Activated T-cell treated with anti-CD3 and anti-CD28 coated beads, Interleukin-2, amount 50 U/mL, for 72 hours (primary cell): ENCODE results near the gene ARHGAP44. TPM values are rescaled to one million over a fixed set of nuclear protein-coding genes. Genes with fewer than 3 reads are reported as not detected.

ENCODE experiments used
- ATAC-seq, 2 donors: fragments of 150-1000 bp; cut with Tn5 transposase; replicated peaks in 1 of 2; 2 replicates each; pipeline ENCODE4 v1.10.0; 2021; ENCODE audit warnings: moderate library complexity in 2 of 2, mild to moderate bottlenecking in 1 of 2
- DNase-seq, 2 donors: peaks; one replicate each; pipeline ENCODE4 v3.0.0; 2021 to 2022; ENCODE audit warnings: mixed read lengths in 1 of 2
- H3K27ac Mint-ChIP-seq: one replicate; pipeline ENCODE4 v1.8.0; 2022; ENCODE audit warnings: mild to moderate bottlenecking, moderate library complexity, mixed read lengths
- H3K27me3 Mint-ChIP-seq: one replicate; pipeline ENCODE4 v1.8.0; 2022; ENCODE audit warnings: low read depth, mixed read lengths
- H3K36me3 Mint-ChIP-seq, 2 donors: one replicate each; pipeline ENCODE4 v1.8.0; 2022; ENCODE audit warnings: mixed read lengths in 2 of 2, mild to moderate bottlenecking in 1 of 2; ENCODE audit not compliant: insufficient read depth in 2 of 2
- H3K4me1 Mint-ChIP-seq: one replicate; pipeline ENCODE4 v1.8.0; 2022; ENCODE audit warnings: low read depth, mixed read lengths
- H3K4me3 Mint-ChIP-seq, 2 donors: one replicate each; pipeline ENCODE4 v1.8.0; 2022; ENCODE audit warnings: mild to moderate bottlenecking in 2 of 2, mixed read lengths in 2 of 2, moderate library complexity in 2 of 2
- H3K9me3 Mint-ChIP-seq, 2 donors: one replicate each; pipeline ENCODE4 v1.8.0; 2022; ENCODE audit warnings: mixed read lengths in 2 of 2
- total RNA-seq, 2 donors: library from RNA; stranded (reverse); gene quantifications; one replicate each; pipeline ENCODE4 v1.2.3, GENCODE V29; 2022

The ARHGAP44 gene
- total RNA-seq, 2 donors from 2014 or later = 0.55 TPM; not detected in 1

DNA sequence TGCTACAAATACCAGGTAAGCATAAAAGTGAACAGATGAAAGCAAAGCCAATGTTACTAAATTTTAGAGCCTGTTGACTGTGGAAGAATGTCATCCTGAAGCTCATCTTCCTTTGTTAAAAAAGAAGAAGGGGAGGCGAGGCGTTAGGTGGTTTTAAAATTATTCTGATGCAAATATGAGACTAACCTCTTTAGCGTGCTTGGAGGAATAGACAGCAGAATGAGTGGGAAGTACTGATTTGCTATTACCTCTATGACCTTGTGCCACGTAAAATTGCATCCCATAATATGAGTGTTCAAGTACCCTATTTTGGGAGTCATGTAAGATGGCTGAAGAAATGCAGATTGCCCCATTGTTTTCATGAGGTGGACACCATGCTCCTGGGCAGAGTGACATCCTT, 132.8 kb downstream of the ARHGAP44 start:
- no peaks in the 10 kb centered on the region for H3K27me3 Mint-ChIP-seq

DNA sequence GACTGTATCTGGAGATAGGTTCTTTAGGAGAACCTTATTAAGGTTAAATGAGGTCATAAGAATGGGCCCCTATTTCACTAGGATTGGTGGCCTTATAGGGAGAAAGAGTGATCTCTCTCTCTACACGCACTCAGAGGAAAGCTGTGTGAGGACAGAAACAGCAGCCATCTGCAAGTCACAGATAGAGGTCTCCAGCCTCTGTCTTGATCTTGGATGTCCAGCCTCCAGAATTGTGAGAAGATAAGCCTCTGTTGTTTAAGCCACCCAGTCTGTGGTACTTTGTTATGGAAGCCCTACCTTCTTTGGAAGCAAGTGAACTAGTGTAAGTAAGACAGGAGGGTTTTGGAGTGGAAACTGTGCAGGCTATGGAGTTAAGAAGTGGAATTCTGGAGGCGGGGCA, 135.3 kb downstream of the ARHGAP44 start:
- no peak for ATAC-seq
- Mint-ChIP-seq H3K27ac (no peak overlapping the region), H3K27me3 (no peaks in the 10 kb centered on the region), H3K4me3 (no peak overlapping the region), H3K36me3 (no peaks in the 10 kb centered on the region), H3K9me3 (peaks cover 0 to 2% of the 10 kb centered on the region in 2 donors), H3K4me1 (no peaks in the 10 kb centered on the region)
- no peak for DNase-seq

More for the DNA sequence above, 132.8 kb downstream of the ARHGAP44 start:
- Mint-ChIP-seq H3K4me3 (no peak overlapping the region), H3K36me3 (no peaks in the 10 kb centered on the region), H3K9me3 (peaks cover 0 to 2% of the 10 kb centered on the region in 2 donors), H3K4me1 (no peaks in the 10 kb centered on the region), H3K27ac (no peak overlapping the region)
- no peak for ATAC-seq
- no peak for DNase-seq

DNA sequence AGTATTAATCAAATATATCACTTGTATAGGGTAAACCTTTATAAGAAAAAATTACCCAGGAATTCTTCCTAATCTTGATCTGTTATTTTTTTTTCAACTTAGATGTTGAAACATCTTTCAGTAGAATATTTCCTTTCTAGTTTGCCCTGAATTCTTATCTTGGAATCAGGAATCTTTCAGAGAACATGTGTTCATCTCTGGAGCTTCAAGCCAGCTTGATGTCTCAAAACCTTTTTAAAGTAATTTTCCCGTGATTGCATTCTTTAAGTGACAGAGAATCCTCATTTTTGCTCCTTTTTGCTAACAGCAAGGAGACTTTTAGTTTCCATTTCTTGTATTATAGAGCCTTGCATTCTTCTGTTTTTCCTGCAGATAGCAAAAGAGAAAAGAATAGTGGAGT, 137.7 kb downstream of the ARHGAP44 start:
- Mint-ChIP-seq H3K27me3 (no peaks in the 10 kb centered on the region), H3K4me1 (no peaks in the 10 kb centered on the region), H3K4me3 (no peak overlapping the region), H3K9me3 (peaks cover 0 to 2% of the 10 kb centered on the region in 2 donors), H3K27ac (no peak overlapping the region), H3K36me3 (no peaks in the 10 kb centered on the region)
- DNase-seq (no peak), ATAC-seq (no peak)

DNA sequence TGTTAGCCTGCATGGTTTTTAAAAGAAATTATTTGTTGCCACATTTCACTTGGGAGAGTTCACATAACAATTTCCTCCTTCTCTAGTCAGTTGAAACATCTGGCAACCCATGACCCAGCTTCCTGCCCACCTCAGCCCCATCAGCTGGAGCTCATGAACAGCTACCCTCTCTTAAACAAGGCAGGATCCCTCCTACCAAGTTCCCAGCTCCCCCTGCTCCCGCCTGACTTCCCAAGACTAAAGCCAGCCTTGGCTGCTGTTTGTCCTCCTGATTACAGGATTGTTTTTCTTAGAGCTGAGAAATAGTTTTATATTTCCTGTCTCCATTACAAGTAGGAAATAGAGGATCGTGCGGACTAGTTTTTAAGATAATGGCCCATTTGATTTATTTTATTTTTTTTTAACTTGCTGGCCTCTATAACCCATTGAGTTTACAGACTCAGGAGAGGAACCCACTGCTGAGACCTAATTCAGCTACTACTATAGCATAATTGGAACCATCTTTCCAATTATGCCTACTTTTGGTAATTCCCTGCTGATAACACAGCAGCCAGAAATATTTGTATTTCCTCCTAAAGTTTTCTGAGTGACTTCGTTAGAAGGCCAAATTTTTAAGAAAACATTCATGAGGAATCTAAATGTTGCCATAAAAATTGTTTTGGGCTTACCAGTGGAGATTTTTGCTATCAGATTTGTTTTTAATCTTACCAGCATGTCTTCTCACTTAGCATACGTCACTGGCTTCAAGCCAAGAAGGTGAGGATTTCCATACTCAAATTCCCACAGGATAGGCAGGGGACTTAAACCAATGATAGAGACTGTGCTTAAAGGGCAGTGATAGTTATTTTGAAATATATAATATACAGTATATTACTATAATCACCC, 138.5 kb downstream of the ARHGAP44 start:
- H3K4me1 Mint-ChIP-seq = no peaks in the 10 kb centered on the region
- DNase-seq (no peak), ATAC-seq (no peak)
- H3K4me3 Mint-ChIP-seq = no peak overlapping the region
- no peaks in the 10 kb centered on the region for H3K27me3 Mint-ChIP-seq
- H3K27ac Mint-ChIP-seq = no peak overlapping the region
- H3K36me3 Mint-ChIP-seq = no peaks in the 10 kb centered on the region
- peaks cover 0 to 2% of the 10 kb centered on the region in 2 donors for H3K9me3 Mint-ChIP-seq

GRCh38 chr17:12928736-12929135, 139.4 kb downstream of the ARHGAP44 start:
- DNase-seq (no peak), ATAC-seq (no peak)
- H3K27me3 Mint-ChIP-seq = no peaks in the 10 kb centered on the region
- no peaks in the 10 kb centered on the region for H3K4me1 Mint-ChIP-seq
- H3K27ac Mint-ChIP-seq = no peak overlapping the region
- H3K9me3 Mint-ChIP-seq = peaks cover 0 to 2% of the 10 kb centered on the region in 2 donors
- H3K36me3 Mint-ChIP-seq = no peaks in the 10 kb centered on the region
- H3K4me3 Mint-ChIP-seq = no peak overlapping the region

GRCh38 chr17:12936501-12936900, 147.2 kb downstream of the ARHGAP44 start:
- Mint-ChIP-seq H3K36me3 (no peaks in the 10 kb centered on the region), H3K4me1 (no peaks in the 10 kb centered on the region), H3K27ac (no peak overlapping the region)

DNA sequence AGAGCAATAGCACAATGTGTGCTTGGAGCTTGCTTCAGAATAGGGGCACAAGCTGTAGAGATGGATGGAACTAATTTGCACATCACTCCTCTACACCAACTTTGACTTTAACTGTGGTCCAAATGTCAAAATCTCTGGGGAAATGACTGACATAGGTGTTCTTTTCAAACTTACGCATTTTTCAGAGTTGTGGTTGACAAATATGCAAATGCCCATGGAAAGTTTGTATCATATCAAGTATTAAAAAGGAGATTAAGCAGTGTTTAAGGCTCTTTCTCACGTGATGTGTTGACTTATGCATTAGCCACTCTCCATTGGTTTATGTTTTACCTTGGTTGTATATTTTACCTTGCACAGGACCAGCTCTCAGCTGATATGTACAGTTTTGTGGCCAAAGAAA, 151.4 kb downstream of the ARHGAP44 start:
- peaks cover 0 to 1% of the 10 kb centered on the region in 2 donors for H3K36me3 Mint-ChIP-seq
- DNase-seq (no peak), ATAC-seq (no peak)
- no peaks in the 10 kb centered on the region for H3K27me3 Mint-ChIP-seq
- H3K4me1 Mint-ChIP-seq = no peaks in the 10 kb centered on the region
- H3K27ac Mint-ChIP-seq = no peak overlapping the region
- H3K4me3 Mint-ChIP-seq = no peak overlapping the region
- H3K9me3 Mint-ChIP-seq = peaks cover 1 to 3% of the 10 kb centered on the region in 2 donors

More at GRCh38 chr17:12936501-12936900, 147.2 kb downstream of the ARHGAP44 start:
- Mint-ChIP-seq H3K27me3 (peaks cover 7% of the 10 kb centered on the region), H3K9me3 (peaks cover 1 to 5% of the 10 kb centered on the region in 2 donors), H3K4me3 (no peak overlapping the region)
- no peak for DNase-seq
- ATAC-seq = no peak

GRCh38 chr17:12947047-12947446, 157.7 kb downstream of the ARHGAP44 start:
- H3K27me3 Mint-ChIP-seq = no peaks in the 10 kb centered on the region
- H3K36me3 Mint-ChIP-seq = peaks cover 0 to 1% of the 10 kb centered on the region in 2 donors
- H3K27ac Mint-ChIP-seq = no peak overlapping the region
- DNase-seq = no peak
- no peak overlapping the region for H3K4me3 Mint-ChIP-seq
- ATAC-seq = no peak
- peaks cover 0 to 3% of the 10 kb centered on the region in 2 donors for H3K9me3 Mint-ChIP-seq
- H3K4me1 Mint-ChIP-seq = no peaks in the 10 kb centered on the region

- peaks cover 4 to 5% of the 10 kb centered on the region in 2 donors for H3K9me3 Mint-ChIP-seq
- H3K36me3 Mint-ChIP-seq = no peaks in the 10 kb centered on the region
- H3K27ac Mint-ChIP-seq = no peak overlapping the region
- no peak overlapping the region for H3K4me3 Mint-ChIP-seq
- DNase-seq (no peak), ATAC-seq (no peak)
- no peaks in the 10 kb centered on the region for H3K4me1 Mint-ChIP-seq
- no peaks in the 10 kb centered on the region for H3K27me3 Mint-ChIP-seq
Observed at GRCh38 chr17:12952012-12952411, 162.7 kb downstream of the ARHGAP44 start.

- Mint-ChIP-seq H3K27me3 (no peaks in the 10 kb centered on the region), H3K4me3 (no peak overlapping the region), H3K36me3 (no peaks in the 10 kb centered on the region), H3K27ac (no peak overlapping the region), H3K4me1 (no peaks in the 10 kb centered on the region), H3K9me3 (peaks cover 4 to 5% of the 10 kb centered on the region in 2 donors)
- DNase-seq (no peak), ATAC-seq (no peak)
Observed at GRCh38 chr17:12953156-12953555, 163.9 kb downstream of the ARHGAP44 start.

DNA sequence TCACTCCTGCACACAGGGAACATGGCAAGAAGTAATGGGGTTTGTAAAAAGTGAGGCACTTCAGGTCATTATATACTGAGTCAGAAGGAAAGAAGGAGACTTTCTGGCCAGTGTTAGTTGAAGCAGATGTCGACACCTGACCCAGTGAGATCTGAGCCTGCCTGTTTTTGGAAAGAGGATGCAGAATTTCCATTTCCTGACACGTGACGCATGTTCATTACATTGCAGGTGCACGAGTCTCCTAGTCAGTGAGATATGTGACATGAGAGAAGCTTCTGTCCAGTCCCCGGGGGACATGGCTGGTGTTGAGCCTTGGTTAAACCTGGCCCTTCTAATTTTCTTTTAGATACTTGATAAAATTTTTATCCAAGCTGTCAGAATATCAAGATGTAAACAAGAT, 166.2 kb downstream of the ARHGAP44 start:
- H3K27ac Mint-ChIP-seq = no peak overlapping the region
- H3K27me3 Mint-ChIP-seq = no peaks in the 10 kb centered on the region
- ATAC-seq (no peak), DNase-seq (no peak)
- peaks cover 2 to 5% of the 10 kb centered on the region in 2 donors for H3K9me3 Mint-ChIP-seq
- H3K4me1 Mint-ChIP-seq = no peaks in the 10 kb centered on the region
- no peaks in the 10 kb centered on the region for H3K36me3 Mint-ChIP-seq
- no peak overlapping the region for H3K4me3 Mint-ChIP-seq

DNA sequence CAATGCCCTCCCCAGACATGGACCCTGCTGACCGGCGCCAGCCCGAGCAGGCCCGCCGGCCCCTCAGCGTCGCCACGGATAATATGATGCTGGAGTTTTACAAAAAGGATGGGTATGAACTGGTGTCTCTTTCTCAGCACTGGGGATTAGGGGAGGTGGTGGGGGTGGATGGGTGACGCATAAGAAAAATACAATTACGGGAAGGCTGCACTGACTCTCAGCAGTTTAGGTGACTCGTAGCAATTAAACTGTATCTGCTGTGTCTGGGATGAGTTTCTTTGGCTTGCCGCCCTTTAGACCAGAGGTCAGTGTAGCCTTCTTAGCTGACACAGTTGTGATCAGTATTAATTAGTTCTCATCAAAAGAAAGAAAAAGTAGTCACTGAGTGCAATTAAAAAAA, 169.5 kb downstream of the ARHGAP44 start:
- ATAC-seq = no peak
- DNase-seq = no peak
- Mint-ChIP-seq H3K27me3 (no peaks in the 10 kb centered on the region), H3K9me3 (peaks cover 0 to 5% of the 10 kb centered on the region in 2 donors), H3K4me3 (no peak overlapping the region), H3K27ac (no peak overlapping the region), H3K36me3 (peaks cover 0 to 1% of the 10 kb centered on the region in 2 donors), H3K4me1 (no peaks in the 10 kb centered on the region)

DNA sequence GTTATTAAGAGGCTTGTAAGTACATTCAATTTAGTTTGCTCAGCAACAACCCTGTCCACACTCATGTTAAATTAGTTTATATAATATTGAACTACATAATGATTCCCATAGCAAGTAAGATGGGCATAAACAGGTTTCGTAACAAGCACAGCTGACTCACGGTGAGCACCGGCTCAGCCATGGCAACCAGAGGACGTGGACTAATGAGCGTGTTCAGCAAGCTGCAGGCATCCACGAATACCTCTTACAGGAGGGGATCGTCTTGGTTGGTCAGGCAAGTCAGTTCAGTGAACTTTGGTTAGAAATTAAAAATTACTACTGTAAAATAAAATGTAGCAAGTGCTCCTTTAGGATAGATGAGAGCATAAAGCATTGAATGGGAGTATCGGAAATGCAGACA, 170.1 kb downstream of the ARHGAP44 start:
- H3K4me1 Mint-ChIP-seq = no peaks in the 10 kb centered on the region
- ATAC-seq = no peak
- H3K4me3 Mint-ChIP-seq = no peak overlapping the region

GRCh38 chr17:12961655-12962054, 172.4 kb downstream of the ARHGAP44 start:
- H3K27me3 Mint-ChIP-seq = no peaks in the 10 kb centered on the region
- H3K4me3 Mint-ChIP-seq = no peak overlapping the region
- no peaks in the 10 kb centered on the region for H3K4me1 Mint-ChIP-seq
- peaks cover 0 to 1% of the 10 kb centered on the region in 2 donors for H3K36me3 Mint-ChIP-seq
- ATAC-seq = no peak
- DNase-seq = no peak
- H3K9me3 Mint-ChIP-seq = no peaks in the 10 kb centered on the region
- H3K27ac Mint-ChIP-seq = no peak overlapping the region

More for the DNA sequence above, 170.1 kb downstream of the ARHGAP44 start:
- no peak for DNase-seq
- H3K9me3 Mint-ChIP-seq = peaks cover 0 to 5% of the 10 kb centered on the region in 2 donors
- peaks cover 0 to 1% of the 10 kb centered on the region in 2 donors for H3K36me3 Mint-ChIP-seq
- H3K27ac Mint-ChIP-seq = no peak overlapping the region
- H3K27me3 Mint-ChIP-seq = no peaks in the 10 kb centered on the region
